ENCODE results near the gene AK4.

DNA sequence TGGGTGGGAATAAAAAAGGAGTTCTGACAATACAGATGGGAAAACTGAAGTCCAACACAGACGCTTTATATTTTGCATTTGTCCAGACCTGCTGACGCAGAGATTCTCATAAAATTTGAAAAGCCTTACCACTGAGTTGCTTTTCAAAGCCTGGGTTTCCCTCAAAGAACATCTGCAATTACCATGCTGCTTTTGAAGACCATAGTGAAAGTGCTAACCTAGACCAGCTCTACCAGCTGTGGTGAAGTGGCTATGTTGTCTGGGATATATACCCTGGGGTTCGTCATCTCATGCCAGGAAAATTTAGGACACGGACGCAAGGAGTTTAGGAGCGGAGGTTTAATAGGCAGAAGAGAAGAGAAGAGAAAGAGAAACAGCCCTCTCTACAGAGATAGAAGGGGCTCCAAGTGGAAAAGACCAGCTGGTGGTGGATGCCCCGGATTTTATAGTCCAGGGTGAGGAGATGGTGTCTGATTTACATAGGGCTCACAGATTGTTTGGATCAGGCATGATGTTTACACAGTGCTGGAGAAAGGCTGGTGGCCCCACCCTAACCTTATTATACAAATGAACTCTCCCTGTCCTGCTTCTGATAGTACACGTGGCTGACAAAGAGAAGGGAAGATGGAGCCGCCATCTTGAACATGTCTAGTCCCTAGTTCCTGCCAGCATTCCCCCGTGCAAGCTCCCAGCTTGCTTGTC is 73.8 kb downstream of the AK4 start:
- no peak for TF ChIP-seq POLR2A (IDR thresholded peaks at IDR 0.05; ENCODE audit: extremely low read depth, insufficient read length)
- TF ChIP-seq, protein P1, sequence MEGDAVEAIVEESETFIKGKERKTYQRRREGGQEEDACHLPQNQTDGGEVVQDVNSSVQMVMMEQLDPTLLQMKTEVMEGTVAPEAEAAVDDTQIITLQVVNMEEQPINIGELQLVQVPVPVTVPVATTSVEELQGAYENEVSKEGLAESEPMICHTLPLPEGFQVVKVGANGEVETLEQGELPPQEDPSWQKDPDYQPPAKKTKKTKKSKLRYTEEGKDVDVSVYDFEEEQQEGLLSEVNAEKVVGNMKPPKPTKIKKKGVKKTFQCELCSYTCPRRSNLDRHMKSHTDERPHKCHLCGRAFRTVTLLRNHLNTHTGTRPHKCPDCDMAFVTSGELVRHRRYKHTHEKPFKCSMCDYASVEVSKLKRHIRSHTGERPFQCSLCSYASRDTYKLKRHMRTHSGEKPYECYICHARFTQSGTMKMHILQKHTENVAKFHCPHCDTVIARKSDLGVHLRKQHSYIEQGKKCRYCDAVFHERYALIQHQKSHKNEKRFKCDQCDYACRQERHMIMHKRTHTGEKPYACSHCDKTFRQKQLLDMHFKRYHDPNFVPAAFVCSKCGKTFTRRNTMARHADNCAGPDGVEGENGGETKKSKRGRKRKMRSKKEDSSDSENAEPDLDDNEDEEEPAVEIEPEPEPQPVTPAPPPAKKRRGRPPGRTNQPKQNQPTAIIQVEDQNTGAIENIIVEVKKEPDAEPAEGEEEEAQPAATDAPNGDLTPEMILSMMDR (IDR thresholded peaks at IDR 0.05; ENCODE audit: low read depth, low read length) = no peak

Measured in NB4 (cell line).